ENCODE data around the gene CA10.

Gene CA10

DNA sequence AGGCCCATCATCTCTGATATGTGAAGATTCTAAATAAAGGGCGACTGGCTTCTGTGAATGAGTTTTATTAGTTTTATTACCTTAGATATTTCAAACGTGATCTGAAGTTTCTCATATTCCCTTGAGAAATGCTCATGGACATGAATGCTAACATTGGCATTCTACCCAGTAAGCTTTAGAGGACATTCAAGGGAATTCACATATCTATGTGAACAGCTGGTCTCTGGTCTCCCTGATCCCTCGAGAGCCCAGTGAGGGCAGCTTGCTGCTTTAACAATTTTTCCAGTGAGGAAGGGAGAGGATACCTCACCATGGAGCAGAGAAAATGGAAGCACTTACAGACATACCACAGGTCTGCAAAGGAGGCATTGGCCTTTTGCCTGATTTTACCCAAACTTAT is 312.7 kb downstream of the CA10 start:
- no peaks in the 10 kb centered on the region for H3K36me3 ChIP-seq (ENCODE audit: control insufficient read depth, insufficient read depth, low read length)
- no peak overlapping the region for H3K4me3 ChIP-seq (ENCODE audit: low read depth, low read length)
- H3K9me3 ChIP-seq (ENCODE audit: control insufficient read depth, insufficient read depth, low read depth, low read length), result no peaks in the 10 kb centered on the region
- no peak overlapping the region for H3K27ac ChIP-seq (ENCODE audit: low read depth, low read length)
- no peak overlapping the region for H3K9ac ChIP-seq (ENCODE audit: low read length)
- no peaks in the 10 kb centered on the region for H3K27me3 ChIP-seq (ENCODE audit: control insufficient read depth, insufficient read depth, low read length)
- H3K4me1 ChIP-seq (ENCODE audit: control insufficient read depth, insufficient read depth, low read length), result no peaks in the 10 kb centered on the region

GRCh38 chr17:51842763-51843162 is 315.8 kb downstream of the CA10 start:
- H3K4me1 ChIP-seq (ENCODE audit: control insufficient read depth, insufficient read depth, low read length), result no peaks in the 10 kb centered on the region
- no peaks in the 10 kb centered on the region for H3K9me3 ChIP-seq (ENCODE audit: control insufficient read depth, insufficient read depth, low read depth, low read length)
- H3K27ac ChIP-seq (ENCODE audit: low read depth, low read length), result no peak overlapping the region
- no peaks in the 10 kb centered on the region for H3K27me3 ChIP-seq (ENCODE audit: control insufficient read depth, insufficient read depth, low read length)
- H3K4me3 ChIP-seq (ENCODE audit: low read depth, low read length), result no peak overlapping the region
- no peak overlapping the region for H3K9ac ChIP-seq (ENCODE audit: low read length)
- H3K36me3 ChIP-seq (ENCODE audit: control insufficient read depth, insufficient read depth, low read length), result no peaks in the 10 kb centered on the region

GRCh38 chr17:51841669-51842068 is 316.8 kb downstream of the CA10 start:
- Histone ChIP-seq H3K4me1 (ENCODE audit: control insufficient read depth, insufficient read depth, low read length) (no peaks in the 10 kb centered on the region), H3K4me3 (ENCODE audit: low read depth, low read length) (no peak overlapping the region), H3K27ac (ENCODE audit: low read depth, low read length) (no peak overlapping the region), H3K27me3 (ENCODE audit: control insufficient read depth, insufficient read depth, low read length) (no peaks in the 10 kb centered on the region), H3K36me3 (ENCODE audit: control insufficient read depth, insufficient read depth, low read length) (no peaks in the 10 kb centered on the region), H3K9me3 (ENCODE audit: control insufficient read depth, insufficient read depth, low read depth, low read length) (no peaks in the 10 kb centered on the region), H3K9ac (ENCODE audit: low read length) (no peak overlapping the region)

DNA sequence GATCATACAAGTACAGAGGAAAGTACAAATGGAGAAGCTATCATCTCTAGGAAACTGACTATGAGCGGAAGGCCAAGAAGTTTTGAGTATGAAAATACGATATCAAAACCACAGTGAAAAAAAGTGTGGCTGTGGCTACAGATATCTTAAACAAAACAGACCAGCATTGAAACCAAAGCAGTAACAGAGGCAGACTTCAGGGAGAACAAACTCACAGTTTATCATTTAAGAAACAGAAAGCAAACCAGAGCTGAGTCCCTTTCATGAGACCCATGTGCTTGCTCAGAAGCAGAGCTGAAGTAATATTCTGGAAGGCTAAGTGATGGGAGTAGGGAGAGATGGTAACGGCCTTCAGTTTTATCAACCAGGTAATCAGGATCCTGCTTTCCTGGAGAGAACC is 317.8 kb downstream of the CA10 start:
- Histone ChIP-seq H3K4me3 (ENCODE audit: low read depth, low read length) (no peak overlapping the region), H3K9ac (ENCODE audit: low read length) (no peak overlapping the region), H3K27ac (ENCODE audit: low read depth, low read length) (no peak overlapping the region), H3K9me3 (ENCODE audit: control insufficient read depth, insufficient read depth, low read depth, low read length) (no peaks in the 10 kb centered on the region), H3K36me3 (ENCODE audit: control insufficient read depth, insufficient read depth, low read length) (no peaks in the 10 kb centered on the region), H3K4me1 (ENCODE audit: control insufficient read depth, insufficient read depth, low read length) (no peaks in the 10 kb centered on the region), H3K27me3 (ENCODE audit: control insufficient read depth, insufficient read depth, low read length) (no peaks in the 10 kb centered on the region)

- Histone ChIP-seq H3K36me3 (ENCODE audit: control insufficient read depth, insufficient read depth, low read length) (no peaks in the 10 kb centered on the region), H3K27ac (ENCODE audit: low read depth, low read length) (no peak overlapping the region), H3K4me3 (ENCODE audit: low read depth, low read length) (no peak overlapping the region), H3K9me3 (ENCODE audit: control insufficient read depth, insufficient read depth, low read depth, low read length) (no peaks in the 10 kb centered on the region), H3K4me1 (ENCODE audit: control insufficient read depth, insufficient read depth, low read length) (peaks cover 4% of the 10 kb centered on the region; the same call in 1 of the 2 replicates), H3K9ac (ENCODE audit: low read length) (no peak overlapping the region), H3K27me3 (ENCODE audit: control insufficient read depth, insufficient read depth, low read length) (no peaks in the 10 kb centered on the region)
Measured at GRCh38 chr17:51833620-51834019, 324.9 kb downstream of the CA10 start.

- H3K9ac ChIP-seq (ENCODE audit: low read length), result no peak overlapping the region
Measured at GRCh38 chr17:51833045-51833444, 325.5 kb downstream of the CA10 start.

DNA sequence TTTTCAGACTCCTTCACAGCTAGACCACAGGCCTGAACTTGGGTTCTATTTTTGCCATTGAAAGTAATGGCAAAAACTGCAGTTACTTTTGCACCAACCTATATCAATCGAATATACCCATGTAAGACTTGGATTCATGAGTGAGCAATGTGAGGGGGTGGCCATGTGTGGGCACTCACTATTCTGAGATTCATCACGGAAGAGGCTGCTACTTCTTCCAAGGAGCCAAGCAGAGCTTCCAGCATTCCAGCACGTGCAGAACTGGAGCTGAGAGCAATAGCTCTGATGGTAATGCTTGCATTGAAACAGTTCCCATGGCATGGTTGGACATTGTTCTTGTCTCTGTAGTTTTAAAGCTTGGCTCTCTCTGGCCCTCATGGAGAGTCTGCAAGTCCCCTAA is 327.6 kb downstream of the CA10 start:
- Histone ChIP-seq H3K9ac (ENCODE audit: low read length) (no peak overlapping the region), H3K9me3 (ENCODE audit: control insufficient read depth, insufficient read depth, low read depth, low read length) (no peaks in the 10 kb centered on the region), H3K36me3 (ENCODE audit: control insufficient read depth, insufficient read depth, low read length) (no peaks in the 10 kb centered on the region), H3K4me1 (ENCODE audit: control insufficient read depth, insufficient read depth, low read length) (peaks cover 4% of the 10 kb centered on the region; the same call in 1 of the 2 replicates), H3K27ac (ENCODE audit: low read depth, low read length) (no peak overlapping the region), H3K27me3 (ENCODE audit: control insufficient read depth, insufficient read depth, low read length) (no peaks in the 10 kb centered on the region), H3K4me3 (ENCODE audit: low read depth, low read length) (no peak overlapping the region)

More at GRCh38 chr17:51833045-51833444, 325.5 kb downstream of the CA10 start:
- Histone ChIP-seq H3K36me3 (ENCODE audit: control insufficient read depth, insufficient read depth, low read length) (no peaks in the 10 kb centered on the region), H3K4me1 (ENCODE audit: control insufficient read depth, insufficient read depth, low read length) (peaks cover 4% of the 10 kb centered on the region; the same call in 1 of the 2 replicates), H3K4me3 (ENCODE audit: low read depth, low read length) (no peak overlapping the region), H3K27me3 (ENCODE audit: control insufficient read depth, insufficient read depth, low read length) (no peaks in the 10 kb centered on the region), H3K27ac (ENCODE audit: low read depth, low read length) (no peak overlapping the region), H3K9me3 (ENCODE audit: control insufficient read depth, insufficient read depth, low read depth, low read length) (no peaks in the 10 kb centered on the region)

DNA sequence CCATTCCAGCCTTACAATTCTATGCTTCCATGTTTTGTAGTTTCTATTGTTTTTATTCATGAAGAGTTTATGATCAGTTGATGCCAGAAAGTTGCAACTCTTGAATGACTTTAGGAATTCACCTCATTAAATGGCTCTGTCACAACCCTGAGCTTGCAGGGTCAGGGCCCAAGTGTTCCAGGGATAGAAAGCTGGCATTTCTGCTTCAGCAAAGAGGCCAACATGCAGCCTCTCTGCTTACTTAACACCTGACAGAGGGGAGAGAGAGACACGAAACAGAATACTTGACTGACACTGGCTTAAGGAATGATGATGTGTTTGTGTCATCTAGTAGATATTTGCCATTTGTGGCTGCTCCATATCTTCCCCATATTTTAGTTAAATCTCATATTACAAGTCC is 328.1 kb downstream of the CA10 start:
- Histone ChIP-seq H3K9me3 (ENCODE audit: control insufficient read depth, insufficient read depth, low read depth, low read length) (no peaks in the 10 kb centered on the region), H3K27me3 (ENCODE audit: control insufficient read depth, insufficient read depth, low read length) (no peaks in the 10 kb centered on the region), H3K4me1 (ENCODE audit: control insufficient read depth, insufficient read depth, low read length) (peaks cover 4% of the 10 kb centered on the region; the same call in 1 of the 2 replicates), H3K9ac (ENCODE audit: low read length) (no peak overlapping the region), H3K27ac (ENCODE audit: low read depth, low read length) (no peak overlapping the region), H3K36me3 (ENCODE audit: control insufficient read depth, insufficient read depth, low read length) (no peaks in the 10 kb centered on the region), H3K4me3 (ENCODE audit: low read depth, low read length) (no peak overlapping the region)

GRCh38 chr17:51828901-51829300 is 329.6 kb downstream of the CA10 start:
- H3K9me3 ChIP-seq (ENCODE audit: control insufficient read depth, insufficient read depth, low read depth, low read length), result no peaks in the 10 kb centered on the region
- no peaks in the 10 kb centered on the region for H3K36me3 ChIP-seq (ENCODE audit: control insufficient read depth, insufficient read depth, low read length)
- no peak overlapping the region for H3K9ac ChIP-seq (ENCODE audit: low read length)
- no peaks in the 10 kb centered on the region for H3K27me3 ChIP-seq (ENCODE audit: control insufficient read depth, insufficient read depth, low read length)
- no peak overlapping the region for H3K4me3 ChIP-seq (ENCODE audit: low read depth, low read length)
- no peak overlapping the region for H3K27ac ChIP-seq (ENCODE audit: low read depth, low read length)
- peaks cover 4% of the 10 kb centered on the region; the same call in 1 of the 2 replicates for H3K4me1 ChIP-seq (ENCODE audit: control insufficient read depth, insufficient read depth, low read length)

DNA sequence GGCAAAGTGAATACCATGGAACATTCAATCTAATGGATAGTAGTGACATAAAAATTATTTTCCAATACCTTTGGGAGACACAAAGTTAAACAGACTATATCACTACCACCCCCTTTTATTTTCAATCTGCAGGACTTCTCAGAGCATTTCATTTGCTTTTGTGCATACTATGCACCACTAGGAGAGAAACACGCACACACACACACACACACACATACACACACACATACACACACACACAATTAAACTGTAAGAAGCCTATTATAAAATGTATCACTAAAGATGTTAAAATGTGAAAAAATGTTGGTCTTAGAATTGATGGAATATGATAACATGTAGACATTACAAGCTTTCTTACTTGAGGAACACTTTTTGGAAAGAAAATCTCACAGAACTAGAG is 331.4 kb downstream of the CA10 start:
- Histone ChIP-seq H3K27me3 (ENCODE audit: control insufficient read depth, insufficient read depth, low read length) (no peaks in the 10 kb centered on the region), H3K27ac (ENCODE audit: low read depth, low read length) (no peak overlapping the region), H3K36me3 (ENCODE audit: control insufficient read depth, insufficient read depth, low read length) (no peaks in the 10 kb centered on the region), H3K4me1 (ENCODE audit: control insufficient read depth, insufficient read depth, low read length) (peaks cover 4% of the 10 kb centered on the region; the same call in 1 of the 2 replicates), H3K4me3 (ENCODE audit: low read depth, low read length) (no peak overlapping the region), H3K9ac (ENCODE audit: low read length) (no peak overlapping the region), H3K9me3 (ENCODE audit: control insufficient read depth, insufficient read depth, low read depth, low read length) (no peaks in the 10 kb centered on the region)

- no peaks in the 10 kb centered on the region for H3K27me3 ChIP-seq (ENCODE audit: control insufficient read depth, insufficient read depth, low read length)
- no peak overlapping the region for H3K27ac ChIP-seq (ENCODE audit: low read depth, low read length)
- H3K4me1 ChIP-seq (ENCODE audit: control insufficient read depth, insufficient read depth, low read length), result peaks cover 12% of the 10 kb centered on the region; the same call in 1 of the 2 replicates
- H3K4me3 ChIP-seq (ENCODE audit: low read depth, low read length), result no peak overlapping the region
- no peak overlapping the region for H3K9ac ChIP-seq (ENCODE audit: low read length)
- H3K36me3 ChIP-seq (ENCODE audit: control insufficient read depth, insufficient read depth, low read length), result no peaks in the 10 kb centered on the region
- no peaks in the 10 kb centered on the region for H3K9me3 ChIP-seq (ENCODE audit: control insufficient read depth, insufficient read depth, low read depth, low read length)
Measured at GRCh38 chr17:51820766-51821165, 337.7 kb downstream of the CA10 start.

- no peaks in the 10 kb centered on the region for H3K36me3 ChIP-seq (ENCODE audit: control insufficient read depth, insufficient read depth, low read length)
- peaks cover 12% of the 10 kb centered on the region; the same call in 1 of the 2 replicates for H3K4me1 ChIP-seq (ENCODE audit: control insufficient read depth, insufficient read depth, low read length)
- H3K4me3 ChIP-seq (ENCODE audit: low read depth, low read length), result no peak overlapping the region
- H3K27me3 ChIP-seq (ENCODE audit: control insufficient read depth, insufficient read depth, low read length), result no peaks in the 10 kb centered on the region
- no peak overlapping the region for H3K9ac ChIP-seq (ENCODE audit: low read length)
- no peak overlapping the region for H3K27ac ChIP-seq (ENCODE audit: low read depth, low read length)
- H3K9me3 ChIP-seq (ENCODE audit: control insufficient read depth, insufficient read depth, low read depth, low read length), result no peaks in the 10 kb centered on the region
Measured at GRCh38 chr17:51820252-51820651, 338.3 kb downstream of the CA10 start.

Measured in HUES6 (cell line).